Measurements from ENCODE around the gene ARL11.

ARL11 gene

GRCh38 chr13:49649963-49650312, 21.6 kb downstream of the ARL11 start:
- DNase-seq, result no peak

DNA sequence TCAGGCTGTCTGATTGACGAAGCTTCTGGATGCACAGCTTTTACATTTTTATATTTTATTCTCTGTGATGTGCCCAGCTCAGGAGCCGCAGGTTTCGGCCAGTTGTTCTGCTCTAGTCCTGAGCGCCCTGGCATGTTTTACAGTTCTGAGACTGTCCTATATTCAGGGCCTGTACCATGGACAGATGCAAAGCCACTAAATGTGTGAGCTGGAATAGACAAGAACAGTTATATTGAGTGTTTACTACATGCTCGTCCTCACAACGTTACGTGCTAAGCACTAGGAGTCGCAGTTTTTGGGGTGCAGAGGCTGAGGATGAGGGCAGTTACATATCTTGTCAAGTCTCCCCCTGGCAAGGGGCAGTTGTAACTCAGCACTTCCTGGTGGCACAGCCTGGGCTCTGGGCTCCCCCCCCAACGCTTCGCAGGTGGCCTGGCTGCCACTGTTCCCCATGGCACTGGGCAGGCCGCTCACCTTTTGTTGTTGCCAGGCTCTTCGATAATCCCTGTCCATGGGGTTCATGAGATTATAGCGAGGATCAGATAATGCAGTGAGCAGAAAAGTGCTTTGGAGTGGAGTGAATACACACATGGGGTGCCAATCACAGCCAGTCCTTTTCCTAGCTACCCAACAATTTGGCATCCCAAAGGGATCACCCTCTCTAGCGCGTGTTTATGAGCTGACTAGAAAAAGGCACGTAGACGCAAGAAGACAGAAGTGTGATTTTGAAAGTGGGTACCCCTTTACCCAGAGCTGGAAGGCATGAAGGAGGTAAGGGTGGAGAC, 23.5 kb downstream of the ARL11 start:
- no peak for DNase-seq

- DNase-seq, result peak; percentile 54
Measured at GRCh38 chr13:49652355-49653305, 24.3 kb downstream of the ARL11 start.

DNA sequence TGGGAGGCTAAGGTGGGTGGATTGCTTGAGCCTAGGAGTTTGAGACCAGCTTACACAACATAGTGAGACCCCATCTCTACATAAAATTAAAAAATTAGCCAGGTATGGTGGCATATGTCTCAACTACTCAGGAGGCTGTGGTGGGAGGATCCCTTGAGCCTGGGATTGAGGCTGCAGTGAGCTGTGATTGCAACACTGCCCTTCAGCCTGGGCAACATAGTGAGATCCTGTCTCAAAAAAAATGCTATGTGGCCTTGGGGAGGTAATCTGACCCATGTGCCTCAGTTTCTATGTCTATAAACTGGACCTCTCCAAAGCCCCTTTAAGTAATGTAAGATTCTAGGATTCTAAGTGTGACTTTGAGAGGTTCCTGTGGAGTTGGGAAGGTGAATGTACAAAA, 25.2 kb downstream of the ARL11 start:
- DNase-seq, result no peak

- no peak for DNase-seq
Measured at GRCh38 chr13:49654011-49654410, 25.7 kb downstream of the ARL11 start.

GRCh38 chr13:49655906-49656305, 27.6 kb downstream of the ARL11 start:
- DNase-seq, result no peak

DNA sequence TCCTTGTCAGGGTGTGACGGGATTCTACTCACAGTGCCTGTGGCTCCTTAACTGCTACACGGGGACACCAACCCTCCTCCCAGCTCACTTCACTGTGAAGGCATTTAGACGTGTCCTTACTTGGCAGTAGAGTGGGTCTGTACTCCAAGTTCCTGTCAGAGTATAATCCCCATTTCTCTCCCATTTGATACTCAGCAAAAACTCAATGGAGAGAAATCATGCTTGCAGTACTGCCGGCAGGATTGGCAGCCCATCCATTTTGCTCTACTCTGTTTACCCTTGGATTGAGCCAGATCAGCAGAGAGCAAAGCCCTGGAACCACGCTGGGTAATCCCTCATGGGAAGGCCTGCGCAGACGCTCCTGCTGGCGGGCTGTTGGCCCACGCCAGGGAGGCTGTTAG, 28.9 kb downstream of the ARL11 start:
- DNase-seq, result no peak

- DNase-seq, result no peak
Measured at GRCh38 chr13:49664606-49665005, 36.3 kb downstream of the ARL11 start.

DNA sequence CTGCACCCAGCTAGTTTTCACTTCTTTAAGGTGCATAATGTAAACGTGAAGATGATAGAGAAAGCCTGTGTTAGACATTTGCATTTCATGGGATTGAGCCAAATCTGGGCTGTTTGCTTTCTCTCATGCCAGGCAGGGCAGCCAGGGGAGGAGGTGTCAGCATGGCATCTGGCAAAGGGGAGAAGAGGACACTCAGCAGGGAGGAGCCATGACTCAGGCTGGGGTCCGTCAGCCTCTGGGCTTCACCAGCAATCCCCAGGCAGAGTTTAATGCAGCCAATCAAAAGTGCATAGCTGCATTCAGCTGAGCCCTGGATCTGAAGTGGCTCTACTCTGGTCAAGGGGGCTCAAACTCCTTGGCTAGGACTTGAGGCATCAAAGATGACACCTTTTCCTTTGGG, 39.5 kb downstream of the ARL11 start:
- DNase-seq, result no peak

DNA sequence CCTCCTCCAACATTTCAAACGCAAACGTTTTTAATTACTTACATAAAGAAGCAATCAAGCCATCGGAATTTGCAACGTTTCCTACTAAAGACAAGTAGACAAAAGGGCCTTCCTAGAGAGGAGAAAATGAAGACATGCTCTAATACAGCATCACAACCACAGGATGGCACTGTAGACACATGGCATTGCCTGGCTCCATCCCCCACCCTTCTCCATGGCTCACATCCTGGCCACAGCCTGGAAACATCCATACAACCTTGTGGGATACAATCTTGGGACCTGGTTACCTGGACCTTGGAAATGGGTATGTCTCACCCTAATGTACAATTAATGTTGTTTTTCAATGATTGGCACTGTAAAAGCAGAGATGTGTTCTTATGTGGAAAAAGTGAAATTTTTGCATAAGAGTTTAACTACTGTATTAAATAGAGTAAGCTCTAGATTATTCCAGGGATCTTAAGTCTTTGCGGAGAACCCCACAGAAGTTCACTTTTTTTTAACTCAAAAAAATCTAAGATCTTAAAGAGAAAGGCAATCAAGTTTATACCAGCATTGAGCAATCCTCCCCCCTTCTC, 41.5 kb downstream of the ARL11 start:
- DNase-seq, result peak; percentile 59

- no peak for DNase-seq
Measured at GRCh38 chr13:49670828-49671227, 42.5 kb downstream of the ARL11 start.

DNA sequence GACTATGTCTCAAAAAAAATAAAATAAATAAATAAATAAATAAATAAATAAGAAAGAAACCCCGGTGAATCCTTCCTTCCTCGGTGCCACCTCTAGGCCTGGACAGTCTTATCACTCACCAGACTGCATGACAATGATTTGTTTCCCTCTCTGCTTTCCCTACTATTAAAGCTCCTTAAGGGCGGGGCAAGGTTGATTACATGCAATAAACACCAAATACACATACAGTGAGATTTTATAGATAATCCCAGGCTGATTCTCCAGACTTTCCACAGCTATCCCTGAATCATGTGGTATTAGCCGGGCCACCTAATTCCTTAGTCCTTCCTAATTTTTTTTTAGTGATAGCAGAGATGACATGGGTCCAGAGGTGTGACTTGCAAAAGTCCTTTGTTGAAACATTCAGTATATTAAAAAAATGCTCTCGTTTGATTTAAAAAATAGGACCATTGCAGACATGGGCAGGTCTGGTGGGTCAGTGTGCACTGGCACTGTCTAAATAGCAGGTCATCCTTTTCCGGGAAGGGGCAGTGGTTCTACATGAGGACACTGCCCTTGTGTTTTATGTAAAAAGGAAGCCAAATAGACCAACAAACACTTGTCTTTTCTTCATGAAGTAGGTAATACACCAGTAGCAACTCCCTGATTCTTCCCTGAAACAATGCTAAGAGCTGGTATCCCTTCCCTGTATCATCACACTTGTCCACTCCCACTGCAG, 48.4 kb downstream of the ARL11 start:
- no peak for DNase-seq

- no peak for DNase-seq
Measured at GRCh38 chr13:49678191-49678914, 50.0 kb downstream of the ARL11 start.

GRCh38 chr13:49679246-49679645, 50.9 kb downstream of the ARL11 start:
- DNase-seq, result no peak

DNA sequence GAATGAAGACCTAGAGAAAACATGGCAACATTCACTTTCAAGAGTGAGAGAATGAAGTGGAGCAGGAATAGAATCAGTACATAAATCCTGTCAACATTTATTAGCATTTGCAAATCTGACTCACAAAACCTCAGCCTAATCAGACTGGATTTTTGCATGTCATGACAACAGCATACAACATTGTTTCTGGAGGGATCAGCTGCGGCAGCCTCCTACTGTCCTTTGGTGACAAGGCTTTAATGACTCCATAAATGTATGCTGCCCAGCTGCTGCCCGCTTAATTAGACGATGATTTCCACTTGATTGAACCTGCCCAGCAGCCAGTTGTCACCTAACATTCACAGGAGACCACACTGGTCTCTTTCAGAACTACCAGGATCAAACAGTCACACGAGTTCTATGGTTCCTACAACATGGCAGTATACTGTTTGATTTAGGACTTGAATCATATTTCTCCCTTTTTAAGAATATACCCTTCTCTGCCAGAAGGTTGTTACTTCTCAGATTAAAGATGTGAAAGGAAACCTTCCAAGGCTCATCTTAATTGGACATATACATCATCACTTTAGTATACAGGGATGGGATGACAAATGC, 53.6 kb downstream of the ARL11 start:
- DNase-seq, result peak; percentile 88
